ENCODE results near the gene DHFR.

GRCh38 chr5:80695666-80696065 is 40.9 kb upstream of the DHFR start:
- no peak for TF ChIP-seq EZH2 (IDR thresholded peaks at IDR 0.05; ENCODE audit: borderline replicate concordance, low read length)
- TF ChIP-seq, protein P1, sequence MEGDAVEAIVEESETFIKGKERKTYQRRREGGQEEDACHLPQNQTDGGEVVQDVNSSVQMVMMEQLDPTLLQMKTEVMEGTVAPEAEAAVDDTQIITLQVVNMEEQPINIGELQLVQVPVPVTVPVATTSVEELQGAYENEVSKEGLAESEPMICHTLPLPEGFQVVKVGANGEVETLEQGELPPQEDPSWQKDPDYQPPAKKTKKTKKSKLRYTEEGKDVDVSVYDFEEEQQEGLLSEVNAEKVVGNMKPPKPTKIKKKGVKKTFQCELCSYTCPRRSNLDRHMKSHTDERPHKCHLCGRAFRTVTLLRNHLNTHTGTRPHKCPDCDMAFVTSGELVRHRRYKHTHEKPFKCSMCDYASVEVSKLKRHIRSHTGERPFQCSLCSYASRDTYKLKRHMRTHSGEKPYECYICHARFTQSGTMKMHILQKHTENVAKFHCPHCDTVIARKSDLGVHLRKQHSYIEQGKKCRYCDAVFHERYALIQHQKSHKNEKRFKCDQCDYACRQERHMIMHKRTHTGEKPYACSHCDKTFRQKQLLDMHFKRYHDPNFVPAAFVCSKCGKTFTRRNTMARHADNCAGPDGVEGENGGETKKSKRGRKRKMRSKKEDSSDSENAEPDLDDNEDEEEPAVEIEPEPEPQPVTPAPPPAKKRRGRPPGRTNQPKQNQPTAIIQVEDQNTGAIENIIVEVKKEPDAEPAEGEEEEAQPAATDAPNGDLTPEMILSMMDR (conservative IDR thresholded peaks at IDR 0.05 in 1 of 2, IDR thresholded peaks at IDR 0.05 in 1 of 2; ENCODE audit: extremely low read depth in 1 of 2, insufficient read depth in 1 of 2, low read depth in 1 of 2, low read length in 2 of 2), result no peak
